Hematopoietic multipotent progenitor cell treated with erythropoietin and hydrocortisone succinate and interleukin-3 and kit ligand, for 8 days (in vitro differentiated cells): ENCODE results near the gene TBX21.
"Not testable (repeated sequence)": the region's sequence is repeated elsewhere in the genome, so short reads cannot be mapped to it uniquely, and the experiment has no call there.

Experiments used
- DNase-seq: peaks from one replicate; pipeline ENCODE4 v3.0.0-alpha.2; 2015

TBX21 gene

GRCh38 chr17:47733674-47734410 is 806 bp downstream of the TBX21 start:
- DNase-seq, result no peak

- no peak for DNase-seq
Measured at GRCh38 chr17:47735139-47735464, 2.1 kb downstream of the TBX21 start.

GRCh38 chr17:47735536-47736011 is 2.5 kb downstream of the TBX21 start:
- no peak for DNase-seq

- DNase-seq, result no peak
Measured at GRCh38 chr17:47736501-47737495, 3.8 kb downstream of the TBX21 start.

GRCh38 chr17:47738178-47738577 is 5.1 kb downstream of the TBX21 start:
- DNase-seq, result no peak

GRCh38 chr17:47739150-47739549 is 6.1 kb downstream of the TBX21 start:
- no peak for DNase-seq

- DNase-seq, result not testable (repeated sequence)
Measured at GRCh38 chr17:47739945-47740344, 6.9 kb downstream of the TBX21 start.

- no peak for DNase-seq
Measured at GRCh38 chr17:47741109-47741792, 8.2 kb downstream of the TBX21 start.

- DNase-seq, result no peak
Measured at GRCh38 chr17:47741793-47742145, 8.7 kb downstream of the TBX21 start.

GRCh38 chr17:47742319-47743181 is 9.5 kb downstream of the TBX21 start:
- DNase-seq, result no peak

GRCh38 chr17:47744168-47745036 is 11.4 kb downstream of the TBX21 start:
- no peak for DNase-seq

- DNase-seq, result no peak
Measured at GRCh38 chr17:47745037-47745380, 12.0 kb downstream of the TBX21 start.

- DNase-seq, result no peak
Measured at GRCh38 chr17:47751471-47751870, 18.4 kb downstream of the TBX21 start.

- DNase-seq, result no peak
Measured at GRCh38 chr17:47757386-47757785, 24.4 kb downstream of the TBX21 start.

- DNase-seq, result no peak
Measured at GRCh38 chr17:47760409-47761140, 27.5 kb downstream of the TBX21 start.

- no peak for DNase-seq
Measured at GRCh38 chr17:47762728-47763127, 29.7 kb downstream of the TBX21 start.

- DNase-seq, result no peak
Measured at GRCh38 chr17:47763913-47764582, 31.0 kb downstream of the TBX21 start.

- DNase-seq, result not testable (repeated sequence)
Measured at GRCh38 chr17:47773649-47774048, 40.6 kb downstream of the TBX21 start.

- no peak for DNase-seq
Measured at GRCh38 chr17:47774331-47774730, 41.3 kb downstream of the TBX21 start.

GRCh38 chr17:47774987-47775580 is 42.0 kb downstream of the TBX21 start:
- DNase-seq, result no peak
